ENCODE measurements around the gene PTPRB. TPM values are rescaled to one million over a fixed set of nuclear protein-coding genes. Genes with fewer than 3 reads are reported as not detected.

The PTPRB gene
- total and polyA plus RNA-seq, 2 experiments from 2014 or later = 0.36 to 1.7 TPM

GRCh38 chr12:70468741-70469140 lies 168.5 kb downstream of the PTPRB start:
- WGBS (ENCODE audit: low lambda C conversion rate, missing lambda C conversion rate) = 96% methylated on average over 3 of the region's 3 CpGs
- H3K27ac ChIP-seq = no peak overlapping the region
- H2AFZ ChIP-seq = no peak overlapping the region
- no peaks in the 10 kb centered on the region for H3K9me3 ChIP-seq (ENCODE audit: low read depth)
- no peak for TF ChIP-seq CTCF (IDR thresholded peaks at IDR 0.05; ENCODE audit: poor library complexity)
- no peak for TF ChIP-seq EZH2 (IDR thresholded peaks at IDR 0.05; ENCODE audit: borderline replicate concordance)
- TF ChIP-seq EZH2phosphoT487 (IDR thresholded peaks at IDR 0.05; ENCODE audit: low read depth, severe bottlenecking, unreplicated experiment) = no peak
- no peaks in the 10 kb centered on the region for H3K79me2 ChIP-seq
- no peak overlapping the region for H3K4me2 ChIP-seq
- H3K36me3 ChIP-seq (replicated peaks; ENCODE audit: insufficient read depth, low read depth) = no peaks in the 10 kb centered on the region
- no peaks in the 10 kb centered on the region for H3K4me1 ChIP-seq (ENCODE audit: insufficient read depth)
- H4K20me1 ChIP-seq (ENCODE audit: insufficient read depth, poor library complexity, severe bottlenecking) = no peaks in the 10 kb centered on the region
- H3K27me3 ChIP-seq = no peaks in the 10 kb centered on the region
- H3K9me2 ChIP-seq (replicated peaks; ENCODE audit: insufficient read depth) = no peaks in the 10 kb centered on the region
- DNase-seq (ENCODE audit: low spot score) = no peak
- no peak overlapping the region for H3K4me3 ChIP-seq

GRCh38 chr12:70467918-70468733 lies 169.1 kb downstream of the PTPRB start:
- Histone ChIP-seq H2AFZ (no peak overlapping the region), H3K36me3 (replicated peaks; ENCODE audit: insufficient read depth, low read depth) (no peaks in the 10 kb centered on the region), H3K27me3 (no peaks in the 10 kb centered on the region), H3K9me3 (ENCODE audit: low read depth) (no peaks in the 10 kb centered on the region), H3K79me2 (no peaks in the 10 kb centered on the region), H3K4me2 (no peak overlapping the region), H4K20me1 (ENCODE audit: insufficient read depth, poor library complexity, severe bottlenecking) (no peaks in the 10 kb centered on the region), H3K27ac (no peak overlapping the region), H3K9me2 (replicated peaks; ENCODE audit: insufficient read depth) (no peaks in the 10 kb centered on the region), H3K4me1 (ENCODE audit: insufficient read depth) (no peaks in the 10 kb centered on the region), H3K4me3 (no peak overlapping the region)
- 90% methylated on average over 10 of the region's 10 CpGs for WGBS (ENCODE audit: low lambda C conversion rate, missing lambda C conversion rate)
- TF ChIP-seq EZH2 (IDR thresholded peaks at IDR 0.05; ENCODE audit: borderline replicate concordance) (no peak), EZH2phosphoT487 (IDR thresholded peaks at IDR 0.05; ENCODE audit: low read depth, severe bottlenecking, unreplicated experiment) (no peak), CTCF (IDR thresholded peaks at IDR 0.05; ENCODE audit: poor library complexity) (no peak)
- DNase-seq (ENCODE audit: low spot score) = no peak

GRCh38 chr12:70467476-70467875 lies 169.8 kb downstream of the PTPRB start:
- no peaks in the 10 kb centered on the region for H4K20me1 ChIP-seq (ENCODE audit: insufficient read depth, poor library complexity, severe bottlenecking)
- TF ChIP-seq CTCF (IDR thresholded peaks at IDR 0.05; ENCODE audit: poor library complexity) = no peak
- no peak for TF ChIP-seq EZH2phosphoT487 (IDR thresholded peaks at IDR 0.05; ENCODE audit: low read depth, severe bottlenecking, unreplicated experiment)
- no peak for TF ChIP-seq EZH2 (IDR thresholded peaks at IDR 0.05; ENCODE audit: borderline replicate concordance)

More at GRCh38 chr12:70467476-70467875, 169.8 kb downstream of the PTPRB start:
- Histone ChIP-seq H3K27ac (no peak overlapping the region), H3K9me3 (ENCODE audit: low read depth) (no peaks in the 10 kb centered on the region), H3K4me1 (ENCODE audit: insufficient read depth) (no peaks in the 10 kb centered on the region), H2AFZ (no peak overlapping the region), H3K79me2 (no peaks in the 10 kb centered on the region), H3K9me2 (replicated peaks; ENCODE audit: insufficient read depth) (no peaks in the 10 kb centered on the region), H3K4me3 (no peak overlapping the region), H3K27me3 (no peaks in the 10 kb centered on the region), H3K4me2 (no peak overlapping the region), H3K36me3 (replicated peaks; ENCODE audit: insufficient read depth, low read depth) (no peaks in the 10 kb centered on the region)
- no peak for DNase-seq (ENCODE audit: low spot score)
- 90% methylated on average over 2 of the region's 2 CpGs for WGBS (ENCODE audit: low lambda C conversion rate, missing lambda C conversion rate)

Measured in hepatocyte (in vitro differentiated cells).